HepG2 (cell line): ENCODE results near the gene CUEDC2. TPM values are rescaled to one million over a fixed set of nuclear protein-coding genes. Genes with fewer than 3 reads are reported as not detected.

Experiments used
- ARID3A ChIP-seq: IDR thresholded peaks from 2 replicates; pipeline ENCODE4 v1.6.1; 2012; ENCODE audit warnings: low read depth, low read length, improper control_type of control experiment
- CCDC6 ChIP-seq: sonication (generic); formaldehyde crosslinking; IDR thresholded peaks from 2 replicates; pipeline ENCODE4 v1.8.1; 2022; ENCODE audit warnings: mild to moderate bottlenecking, missing genetic modification reagents, moderate library complexity
- EED ChIP-seq: sonication (generic); formaldehyde crosslinking; IDR thresholded peaks from 2 replicates; pipeline ENCODE4 v1.5.0; 2020; ENCODE audit warnings: mild to moderate bottlenecking, missing genetic modification reagents
- FOXP4 ChIP-seq: sonication (generic); formaldehyde crosslinking; IDR thresholded peaks from 2 replicates; pipeline ENCODE4 v1.4.0; 2020; ENCODE audit warnings: missing genetic modification reagents
- HMG20B ChIP-seq: conservative IDR thresholded peaks from 2 replicates; pipeline ENCODE4 v1.6.1; 2016; ENCODE audit warnings: missing genetic modification reagents, missing compliant biosample characterization
- LCORL ChIP-seq, 2 experiments: fragments of 450-650 bp in 1 of 2; sonication (generic) in 1 of 2; formaldehyde crosslinking in 1 of 2; IDR thresholded peaks; 2 replicates each; pipeline versions ENCODE4 v1.5.0 to v1.6.1; 2017 to 2020; ENCODE audit warnings: antibody characterized with exemption in 1 of 2, missing genetic modification reagents in 1 of 2
- MXI1 ChIP-seq: IDR thresholded peaks from 3 replicates; pipeline ENCODE4 v1.6.1; 2012; ENCODE audit warnings: low read depth, low read length, inconsistent platforms, borderline replicate concordance
- NFKB2 ChIP-seq: sonication (generic); formaldehyde crosslinking; IDR thresholded peaks from 2 replicates; pipeline ENCODE4 v1.4.0; 2020; ENCODE audit warnings: missing genetic modification reagents, borderline replicate concordance
- NR1H2 ChIP-seq: sonication (generic); formaldehyde crosslinking; IDR thresholded peaks from 2 replicates; pipeline ENCODE4 v1.8.1; 2022; ENCODE audit warnings: low read depth, missing genetic modification reagents, borderline replicate concordance
- PHB2 ChIP-seq: fragments of 450-650 bp; IDR thresholded peaks from 2 replicates; pipeline ENCODE4 v1.6.1; 2018; ENCODE audit not compliant: partially characterized antibody
- PPARG ChIP-seq: conservative IDR thresholded peaks from 2 replicates; pipeline ENCODE4 v1.6.1; 2016; ENCODE audit warnings: missing biosample characterization, missing genetic modification reagents
- SRSF4 ChIP-seq: fragments of 200-400 bp; formaldehyde crosslinking; IDR thresholded peaks from one replicate; pipeline ENCODE4 v1.6.1; 2018; ENCODE audit warnings: mild to moderate bottlenecking, low read depth, low read length, moderate library complexity; ENCODE audit not compliant: poor library complexity, severe bottlenecking
- TCF12 ChIP-seq, 2 experiments: fragments of 450-650 bp in 1 of 2; sonication (generic) in 1 of 2; formaldehyde crosslinking in 1 of 2; IDR thresholded peaks; 2 replicates each; pipeline versions ENCODE4 v1.6.1 to v1.8.0; 2017 to 2022; ENCODE audit warnings: antibody characterized with exemption in 1 of 2, mild to moderate bottlenecking in 1 of 2, missing genetic modification reagents in 1 of 2, moderate library complexity in 1 of 2
- ZFP41 ChIP-seq: sonication (generic); formaldehyde crosslinking; IDR thresholded peaks from 2 replicates; pipeline ENCODE4 v1.4.0; 2020; ENCODE audit warnings: mild to moderate bottlenecking, missing genetic modification reagents, borderline replicate concordance
- ZKSCAN8 ChIP-seq: IDR thresholded peaks from 2 replicates; pipeline ENCODE4 v1.6.1; 2016; ENCODE audit warnings: borderline replicate concordance, missing genetic modification reagents, missing compliant biosample characterization
- ZNF20 ChIP-seq: sonication (generic); formaldehyde crosslinking; IDR thresholded peaks from 2 replicates; pipeline ENCODE4 v1.4.0; 2020; ENCODE audit warnings: mild to moderate bottlenecking, moderate library complexity, missing genetic modification reagents
- ZNF232 ChIP-seq: sonication (generic); formaldehyde crosslinking; IDR thresholded peaks from 2 replicates; pipeline ENCODE4 v1.4.0; 2020; ENCODE audit warnings: missing genetic modification reagents, borderline replicate concordance
- ZNF234 ChIP-seq: sonication (generic); formaldehyde crosslinking; conservative IDR thresholded peaks from 2 replicates; pipeline ENCODE4 v1.5.1; 2020; ENCODE audit warnings: mild to moderate bottlenecking, missing genetic modification reagents
- ZNF616 ChIP-seq: sonication (generic); formaldehyde crosslinking; IDR thresholded peaks from 2 replicates; pipeline ENCODE4 v1.5.0; 2020; ENCODE audit warnings: low read depth, mild to moderate bottlenecking, missing genetic modification reagents
- ZNF678 ChIP-seq: sonication (generic); formaldehyde crosslinking; IDR thresholded peaks from 2 replicates; pipeline ENCODE4 v1.4.0; 2020; ENCODE audit warnings: mild to moderate bottlenecking, missing genetic modification reagents
- ZNF704 ChIP-seq: sonication (generic); formaldehyde crosslinking; IDR thresholded peaks from 2 replicates; pipeline ENCODE4 v1.8.1; 2023; ENCODE audit warnings: mild to moderate bottlenecking, inconsistent platforms, moderate library complexity, missing genetic modification reagents, borderline replicate concordance
- ZNF878 ChIP-seq: sonication (generic); formaldehyde crosslinking; IDR thresholded peaks from 2 replicates; pipeline ENCODE4 v1.8.1; 2023; ENCODE audit warnings: mild to moderate bottlenecking, missing genetic modification reagents, moderate library complexity
- polyA plus RNA-seq, 8 experiments: library from polyadenylated mRNA; depleted of rRNA in 3 of 8; stranded (reverse) in 7 of 8; unstranded in 1 of 8; fragments of >200 nt; fragmentation: Illumina TruSeq in 4 of 8; extraction: Trizol in 4 of 8; gene quantifications; 2 replicates each; pipeline versions ENCODE4 v1.2.1 to v1.2.3, GENCODE V29; 2011 to 2016; ENCODE audit warnings: low read depth in 4 of 8, missing spikeins in 1 of 8, mixed read lengths in 1 of 8; ENCODE audit not compliant: insufficient read depth in 1 of 8
- total RNA-seq, 5 experiments: library from RNA; depleted of rRNA; stranded (reverse); fragments of >200 nt; fragmentation: Illumina TruSeq; extraction: Trizol; gene quantifications; 2 replicates each; pipeline ENCODE4 v1.2.3, GENCODE V29; 2016; ENCODE audit warnings: low read depth in 1 of 5
- TF ChIP-seq, protein P1 (sequence below): sonication (generic); formaldehyde crosslinking; IDR thresholded peaks from 2 replicates; pipeline ENCODE4 v1.8.0; 2022; ENCODE audit warnings: mild to moderate bottlenecking, missing genetic modification reagents, borderline replicate concordance

Gene CUEDC2
- total and polyA plus RNA-seq, 2 of the 13 experiments (the other 11 are each of a cell fraction or from before 2014, with no cell fraction given) = 13.1 to 18.4 TPM

GRCh38 chr10:102461187-102462054 lies 29.0 kb upstream of the CUEDC2 start (continued):
- no peak for TF ChIP-seq ARID3A
- no peak for TF ChIP-seq EED (CRISPR knock-in tag)
- no peak; the same call in 1 of the 2 replicates for TF ChIP-seq ZNF704 (CRISPR knock-in tag)
- no peak for TF ChIP-seq PHB2
- TF ChIP-seq PPARG (CRISPR knock-in tag) = 0 out of 2 replicates have a peak, but pooled peaks have one; percentile 16
- TF ChIP-seq CCDC6 (CRISPR knock-in tag) = no peak
- TF ChIP-seq ZNF878 (CRISPR knock-in tag) = no peak
- no peak for TF ChIP-seq HMG20B
- no peak for TF ChIP-seq ZNF232 (CRISPR knock-in tag)
- no peak for TF ChIP-seq ZFP41 (CRISPR knock-in tag)
- TF ChIP-seq ZNF678 (CRISPR knock-in tag) = no peak
- no peak for TF ChIP-seq NFKB2 (CRISPR knock-in tag)
- TF ChIP-seq FOXP4 = no peak
- no peak for TF ChIP-seq NR1H2 (CRISPR knock-in tag)
- TF ChIP-seq ZNF616 (CRISPR knock-in tag) = no peak
- no peak for TF ChIP-seq ZNF234 (CRISPR knock-in tag)
- TF ChIP-seq, protein P1, sequence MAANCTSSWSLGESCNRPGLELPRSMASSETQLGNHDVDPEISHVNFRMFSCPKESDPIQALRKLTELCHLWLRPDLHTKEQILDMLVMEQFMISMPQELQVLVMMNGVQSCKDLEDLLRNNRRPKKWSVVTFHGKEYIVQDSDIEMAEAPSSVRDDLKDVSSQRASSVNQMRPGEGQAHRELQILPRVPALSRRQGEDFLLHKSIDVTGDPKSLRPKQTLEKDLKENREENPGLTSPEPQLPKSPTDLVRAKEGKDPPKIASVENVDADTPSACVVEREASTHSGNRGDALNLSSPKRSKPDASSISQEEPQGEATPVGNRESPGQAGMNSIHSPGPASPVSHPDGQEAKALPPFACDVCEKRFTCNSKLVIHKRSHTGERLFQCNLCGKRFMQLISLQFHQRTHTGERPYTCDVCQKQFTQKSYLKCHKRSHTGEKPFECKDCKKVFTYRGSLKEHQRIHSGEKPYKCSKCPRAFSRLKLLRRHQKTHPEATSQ = no peak
- no peak for TF ChIP-seq SRSF4
- peak; percentile 70; the same call in 1 of the 3 replicates for TF ChIP-seq MXI1
- TF ChIP-seq LCORL (IDR thresholded peaks at IDR 0.05) = no peak
- no peak for TF ChIP-seq LCORL (CRISPR knock-in tag; IDR thresholded peaks at IDR 0.05)
- TF ChIP-seq TCF12 (IDR thresholded peaks at IDR 0.05) = no peak
- no peak for TF ChIP-seq TCF12 (CRISPR knock-in tag; IDR thresholded peaks at IDR 0.05)
- no peak for TF ChIP-seq ZKSCAN8 (CRISPR knock-in tag)
- no peak for TF ChIP-seq ZNF20 (CRISPR knock-in tag)
